SU-DHL-6 (cell line): ENCODE results near the gene PPDPF.

ENCODE experiments used
- H2AFZ ChIP-seq: fragments of 200-600 bp; sonication (generic); 2 replicates; pipeline ENCODE4 v1.6.1; 2014; ENCODE audit warnings: low read depth, mild to moderate bottlenecking, moderate library complexity, mixed read lengths, antibody characterized with exemption, low read length; ENCODE audit not compliant: severe bottlenecking
- H3F3A ChIP-seq: fragments of 200-600 bp; shearing (Covaris generic); 2 replicates; pipeline ENCODE4 v1.6.0; 2016; ENCODE audit warnings: antibody characterized with exemption, mild to moderate bottlenecking; ENCODE audit not compliant: insufficient read depth
- H3K27ac ChIP-seq: fragments of 200-600 bp; sonication (generic); 2 replicates; pipeline ENCODE4 v1.5.1; 2016; ENCODE audit warnings: low read depth, mild to moderate bottlenecking, low read length, moderate library complexity, mixed read lengths
- H3K27me3 ChIP-seq: fragments of 200-600 bp; sonication (generic), shearing (Covaris generic); 2 replicates; pipeline ENCODE4 v1.6.0; 2014; ENCODE audit warnings: mild to moderate bottlenecking, low read length
- H3K36me3 ChIP-seq: fragments of 200-600 bp; sonication (generic); 2 replicates; pipeline ENCODE4 v1.6.1; 2014; ENCODE audit warnings: mild to moderate bottlenecking, low read length, mixed read lengths
- H3K4me2 ChIP-seq: fragments of 300-600, 200-600 bp; shearing (Covaris generic), sonication (generic); 2 replicates; pipeline ENCODE4 v1.6.0; 2014; ENCODE audit warnings: low read length, low read depth, mild to moderate bottlenecking; ENCODE audit not compliant: poor library complexity, severe bottlenecking
- H3K4me3 ChIP-seq: fragments of 200-600 bp; sonication (generic); 2 replicates; pipeline ENCODE4 v1.5.1; 2014; ENCODE audit warnings: antibody characterized with exemption, low read length, mild to moderate bottlenecking, mixed read lengths; ENCODE audit not compliant: insufficient read depth, poor library complexity, severe bottlenecking
- H3K79me2 ChIP-seq: fragments of 200-600 bp; sonication (generic); 2 replicates; pipeline ENCODE4 v1.6.1; 2014; ENCODE audit warnings: mild to moderate bottlenecking, low read length, moderate library complexity; ENCODE audit not compliant: insufficient read depth
- H3K9ac ChIP-seq: fragments of 200-600 bp; sonication (generic); 2 replicates; pipeline ENCODE4 v1.7.0; 2014; ENCODE audit warnings: mild to moderate bottlenecking, low read length
- H3K9me2 ChIP-seq: fragments of 200-600 bp; sonication (generic); replicated peaks from 2 replicates; pipeline ENCODE4 v1.6.1; 2014; ENCODE audit warnings: low read length; ENCODE audit not compliant: insufficient read depth
- H3K9me3 ChIP-seq: fragments of 200-600 bp; sonication (generic); 2 replicates; pipeline ENCODE4 v1.6.1; 2014; ENCODE audit warnings: low read length, mixed read lengths; ENCODE audit not compliant: insufficient read depth
- H4K20me1 ChIP-seq: fragments of 200-600 bp; sonication (generic); 2 replicates; pipeline ENCODE4 v1.6.1; 2014; ENCODE audit warnings: low read depth, mild to moderate bottlenecking, antibody characterized with exemption, low read length, moderate library complexity, mixed read lengths
- CTCF ChIP-seq: fragments of 200-600 bp; sonication (generic); IDR thresholded peaks from one replicate; pipeline ENCODE4 v1.5.1; 2017; ENCODE audit warnings: antibody characterized with exemption, mild to moderate bottlenecking, low read length, moderate library complexity; ENCODE audit not compliant: insufficient read depth, poor library complexity, severe bottlenecking
- EZH2phosphoT487 ChIP-seq: fragments of 200-600 bp; sonication (generic), shearing (Covaris generic); conservative IDR thresholded peaks from 2 replicates; pipeline ENCODE4 v1.6.1; 2018; ENCODE audit warnings: mild to moderate bottlenecking, antibody characterized with exemption, low read length, moderate library complexity, mixed read lengths

The PPDPF gene

GRCh38 chr20:63493563-63494020, 27.0 kb upstream of the PPDPF start:
- Histone ChIP-seq H3K4me3 (no peak overlapping the region), H2AFZ (no peak overlapping the region), H3K4me2 (no peak overlapping the region), H3K9ac (no peak overlapping the region), H3K9me2 (no peaks in the 10 kb centered on the region), H3K27ac (no peak overlapping the region), H3K9me3 (no peaks in the 10 kb centered on the region), H3K79me2 (no peaks in the 10 kb centered on the region), H3K36me3 (no peaks in the 10 kb centered on the region), H3F3A (no peaks in the 10 kb centered on the region), H3K27me3 (no peaks in the 10 kb centered on the region), H4K20me1 (no peaks in the 10 kb centered on the region)
- TF ChIP-seq EZH2phosphoT487, result no peak
- no peak for TF ChIP-seq CTCF

DNA sequence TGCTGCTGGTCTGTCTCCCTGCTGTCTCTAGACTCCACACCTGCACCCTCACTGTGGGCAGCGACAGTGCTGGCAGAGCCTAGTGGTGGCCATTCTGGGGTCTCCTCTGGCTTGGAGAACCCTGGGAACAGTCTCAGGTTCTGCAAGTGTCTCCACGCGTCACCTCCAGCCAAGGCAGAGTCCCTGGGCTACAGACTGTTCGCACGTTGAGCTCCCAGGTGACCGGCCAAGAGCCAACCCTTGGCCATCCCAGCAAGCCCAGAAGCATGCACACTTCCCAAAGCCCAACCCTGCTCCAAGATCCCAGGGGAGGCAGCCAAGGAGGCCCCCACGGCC, 26.5 kb upstream of the PPDPF start:
- TF ChIP-seq EZH2phosphoT487, result no peak
- no peak for TF ChIP-seq CTCF
- no peaks in the 10 kb centered on the region for H3K36me3 ChIP-seq
- H3K9ac ChIP-seq, result no peak overlapping the region
- H3K4me3 ChIP-seq, result no peak overlapping the region
- no peaks in the 10 kb centered on the region for H3F3A ChIP-seq
- H2AFZ ChIP-seq, result no peak overlapping the region
- H3K27ac ChIP-seq, result no peak overlapping the region
- H3K9me3 ChIP-seq, result no peaks in the 10 kb centered on the region
- H3K4me2 ChIP-seq, result no peak overlapping the region
- H3K79me2 ChIP-seq, result no peaks in the 10 kb centered on the region
- no peaks in the 10 kb centered on the region for H3K27me3 ChIP-seq
- no peaks in the 10 kb centered on the region for H3K9me2 ChIP-seq
- no peaks in the 10 kb centered on the region for H4K20me1 ChIP-seq

DNA sequence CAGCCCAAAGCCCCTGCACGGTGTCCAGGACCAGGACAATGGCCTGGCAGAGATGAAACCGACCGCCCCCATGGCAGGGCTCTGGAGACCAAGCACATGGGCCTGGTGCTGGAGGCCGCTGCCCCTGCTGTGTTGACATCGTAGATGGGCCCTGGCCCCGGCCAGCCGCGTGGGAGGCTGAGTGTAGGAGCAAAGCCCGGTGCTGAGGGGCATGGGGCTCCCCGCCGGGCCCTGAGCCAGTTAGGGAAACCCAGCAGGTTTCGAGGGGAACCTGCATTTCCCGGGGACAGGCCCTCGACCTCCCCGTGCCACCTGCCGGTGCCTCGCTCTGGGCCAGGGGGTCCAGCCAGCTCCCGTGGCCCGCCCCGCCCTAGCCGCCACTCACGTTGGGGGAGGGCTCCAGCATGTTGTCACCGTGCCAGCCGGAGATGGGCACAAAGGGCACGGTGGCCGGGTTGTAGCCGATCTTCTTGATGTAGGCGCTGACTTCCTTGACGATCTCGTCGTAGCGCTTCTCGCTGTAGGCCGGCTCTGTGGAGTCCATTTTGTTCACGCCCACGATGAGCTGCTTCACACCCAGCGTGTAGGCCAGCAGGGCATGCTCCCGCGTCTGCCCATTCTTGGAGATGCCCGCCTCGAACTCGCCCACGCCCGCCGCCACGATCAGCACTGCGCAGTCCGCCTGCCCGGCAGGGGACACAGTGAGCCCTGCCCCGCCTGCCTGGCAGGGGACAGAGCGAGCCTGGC, 26.0 kb upstream of the PPDPF start:
- Histone ChIP-seq H4K20me1 (no peaks in the 10 kb centered on the region), H3K4me3 (no peak overlapping the region), H3K9me2 (no peaks in the 10 kb centered on the region), H3K9me3 (no peaks in the 10 kb centered on the region), H3F3A (no peaks in the 10 kb centered on the region), H3K36me3 (no peaks in the 10 kb centered on the region), H3K27ac (no peak overlapping the region), H3K27me3 (no peaks in the 10 kb centered on the region), H2AFZ (no peak overlapping the region), H3K9ac (no peak overlapping the region), H3K4me2 (no peak overlapping the region), H3K79me2 (no peaks in the 10 kb centered on the region)
- no peak for TF ChIP-seq CTCF
